NCI-H2081 (cell line): ENCODE measurements around the gene CSTF2.
"Not testable (repeated sequence)": the region's sequence is repeated elsewhere in the genome, so short reads cannot be mapped to it uniquely, and the experiment has no call there.

Experiments
- DNase-seq, 2 experiments: peaks; one replicate each; lab custom pipeline; 2025; lab: John Stamatoyannopoulos, UW

The CSTF2 gene, protein sequence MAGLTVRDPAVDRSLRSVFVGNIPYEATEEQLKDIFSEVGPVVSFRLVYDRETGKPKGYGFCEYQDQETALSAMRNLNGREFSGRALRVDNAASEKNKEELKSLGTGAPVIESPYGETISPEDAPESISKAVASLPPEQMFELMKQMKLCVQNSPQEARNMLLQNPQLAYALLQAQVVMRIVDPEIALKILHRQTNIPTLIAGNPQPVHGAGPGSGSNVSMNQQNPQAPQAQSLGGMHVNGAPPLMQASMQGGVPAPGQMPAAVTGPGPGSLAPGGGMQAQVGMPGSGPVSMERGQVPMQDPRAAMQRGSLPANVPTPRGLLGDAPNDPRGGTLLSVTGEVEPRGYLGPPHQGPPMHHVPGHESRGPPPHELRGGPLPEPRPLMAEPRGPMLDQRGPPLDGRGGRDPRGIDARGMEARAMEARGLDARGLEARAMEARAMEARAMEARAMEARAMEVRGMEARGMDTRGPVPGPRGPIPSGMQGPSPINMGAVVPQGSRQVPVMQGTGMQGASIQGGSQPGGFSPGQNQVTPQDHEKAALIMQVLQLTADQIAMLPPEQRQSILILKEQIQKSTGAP

DNA sequence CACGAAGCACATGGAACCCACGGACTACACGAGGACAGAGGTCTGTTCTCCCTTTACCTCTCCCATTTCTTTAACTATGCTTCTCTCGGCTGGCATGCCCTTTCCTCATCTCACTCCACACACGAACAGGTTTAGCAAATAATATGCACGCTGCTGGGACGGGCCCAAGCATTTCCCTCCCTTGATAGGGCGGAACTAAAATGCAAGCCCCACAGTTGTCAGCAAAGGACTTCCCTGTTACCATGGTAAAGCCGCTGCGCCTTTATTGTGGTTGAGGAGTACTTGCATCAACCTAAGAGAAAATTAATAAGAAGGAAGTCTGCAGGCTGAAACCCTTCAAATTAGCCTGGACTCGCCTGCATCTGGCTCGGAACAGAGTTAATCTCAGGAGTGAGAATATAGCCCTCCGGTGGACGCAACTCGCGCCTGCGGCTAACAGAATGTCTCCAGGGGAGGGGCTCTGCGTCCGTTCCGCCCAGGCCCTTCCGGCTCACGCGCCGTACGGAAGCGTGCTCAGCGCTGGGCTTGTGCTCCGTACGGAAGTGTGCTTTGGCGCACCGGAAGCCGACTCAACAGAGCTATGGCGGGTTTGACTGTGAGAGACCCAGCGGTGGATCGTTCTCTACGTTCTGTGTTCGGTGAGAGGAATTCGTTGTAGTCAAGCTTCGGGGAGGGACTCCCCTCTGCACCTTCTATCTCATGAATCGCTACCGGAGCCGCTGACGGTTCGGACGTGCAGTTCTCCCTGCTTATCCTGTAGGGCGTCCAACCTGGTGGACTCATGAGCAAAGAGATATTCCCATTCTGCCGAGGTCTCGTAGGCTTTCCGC, at the start of gene CSTF2:
CSTF2 (plus strand) TSS at position 555 of the 830 bp plus-strand sequence; CDS start at position 581, 26 bp downstream.
- peak; percentile 74 to 89 for DNase-seq

DNA sequence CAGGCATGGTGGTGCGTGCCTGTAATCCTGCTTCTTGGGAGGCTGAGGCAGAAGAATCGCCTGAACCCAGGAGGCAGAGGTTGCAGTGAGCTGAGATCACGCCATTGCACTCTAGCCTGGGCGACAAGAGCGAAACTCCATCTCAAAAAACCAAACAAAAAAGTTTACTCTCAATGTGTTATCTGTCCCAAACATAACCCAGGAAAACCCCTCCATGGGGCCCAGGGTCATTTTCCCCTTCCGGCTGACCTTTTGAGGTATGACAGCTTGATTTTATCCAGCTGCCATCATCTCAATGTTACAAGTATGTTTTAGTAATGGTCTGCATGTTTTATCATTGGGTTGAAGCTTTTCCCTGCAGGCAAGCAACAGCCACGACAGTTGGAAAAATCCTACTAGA, 23.8 kb upstream of the CSTF2 start:
- DNase-seq = not testable (repeated sequence)

GRCh38 chrX:100797359-100797758, 22.8 kb upstream of the CSTF2 start:
- DNase-seq = no peak

GRCh38 chrX:100798484-100799214, 21.5 kb upstream of the CSTF2 start:
- DNase-seq = no peak

DNA sequence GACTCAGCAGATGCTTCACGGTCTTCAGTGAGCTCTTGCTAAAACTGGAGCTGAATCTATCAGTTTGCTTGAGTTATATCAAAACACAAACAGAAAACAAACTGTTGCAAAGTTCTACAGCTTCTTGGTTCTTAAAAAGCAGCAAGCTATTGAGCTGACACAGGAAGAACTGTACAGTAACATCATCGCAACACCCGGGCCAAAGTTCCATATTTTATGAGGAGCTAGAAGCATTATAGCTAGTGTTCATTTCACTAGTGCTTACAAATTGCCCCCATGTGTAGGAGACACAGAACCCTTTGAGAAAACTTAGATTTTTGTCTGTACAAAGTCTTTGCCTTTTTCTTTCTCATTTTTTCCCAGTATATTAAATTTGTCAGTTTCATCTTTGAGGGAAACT, 17.3 kb upstream of the CSTF2 start:
- DNase-seq = no peak

GRCh38 chrX:100804780-100805179, 15.4 kb upstream of the CSTF2 start:
- no peak for DNase-seq

DNA sequence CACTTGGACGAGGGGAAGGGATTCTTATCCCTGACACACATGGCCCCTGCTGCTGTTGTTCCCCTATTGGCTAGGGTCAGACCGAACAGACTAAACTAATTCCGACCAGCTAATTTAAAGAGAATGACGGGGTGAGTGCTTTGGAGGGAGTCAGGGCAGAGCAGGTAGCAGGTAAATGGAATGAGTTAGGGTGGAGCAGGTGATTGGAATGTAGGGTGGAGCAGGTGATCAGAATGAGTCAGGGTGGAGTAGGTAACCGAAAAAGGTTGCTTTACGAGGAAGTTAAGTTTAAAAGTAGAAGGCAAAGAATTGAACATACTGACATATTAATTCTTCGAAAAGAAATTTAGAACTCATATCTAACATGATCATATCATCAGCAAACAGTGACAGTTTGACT, 11.9 kb upstream of the CSTF2 start:
- DNase-seq = not testable (repeated sequence)

- no peak for DNase-seq
These were observed 7.7 kb upstream of the CSTF2 start for GRCh38 chrX:100812216-100813158.

GRCh38 chrX:100817340-100817739, 2.9 kb upstream of the CSTF2 start:
- no peak for DNase-seq

DNA sequence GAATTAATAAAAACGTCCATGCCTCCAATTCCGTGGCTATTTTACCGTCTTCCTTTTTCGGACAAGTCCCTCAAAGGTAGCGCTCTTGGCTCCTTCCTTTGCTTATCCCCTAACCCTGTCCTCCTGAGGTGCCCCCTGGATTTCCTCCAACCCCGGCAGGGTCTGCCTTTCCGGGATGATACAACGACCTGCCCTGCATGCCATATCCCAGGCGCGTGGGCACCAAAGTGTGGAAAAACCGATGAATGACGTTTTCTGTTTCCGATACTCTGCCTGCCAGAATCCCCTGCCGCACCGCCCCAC, 706 bp upstream of the CSTF2 start:
- DNase-seq = no peak

DNA sequence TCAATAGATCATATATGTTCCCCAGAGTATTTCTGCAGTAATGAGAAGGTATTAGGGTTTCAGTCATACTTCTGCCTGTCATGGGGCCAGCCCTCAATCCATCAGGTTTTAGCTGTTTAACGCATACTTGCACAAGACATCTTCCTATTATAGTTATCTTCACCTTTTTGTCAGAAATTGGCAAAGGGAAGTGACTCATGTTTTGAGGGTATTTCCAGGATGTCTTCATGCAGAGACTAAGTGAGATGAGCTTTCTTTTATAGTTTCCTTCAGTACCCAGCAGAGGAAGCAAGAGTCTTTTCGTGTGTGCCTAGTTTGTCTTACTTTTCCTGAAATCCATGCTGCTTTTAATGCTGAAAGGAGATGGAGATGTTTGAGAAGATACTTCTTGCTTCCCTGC, 9.5 kb downstream of the CSTF2 start:
- no peak for DNase-seq

DNA sequence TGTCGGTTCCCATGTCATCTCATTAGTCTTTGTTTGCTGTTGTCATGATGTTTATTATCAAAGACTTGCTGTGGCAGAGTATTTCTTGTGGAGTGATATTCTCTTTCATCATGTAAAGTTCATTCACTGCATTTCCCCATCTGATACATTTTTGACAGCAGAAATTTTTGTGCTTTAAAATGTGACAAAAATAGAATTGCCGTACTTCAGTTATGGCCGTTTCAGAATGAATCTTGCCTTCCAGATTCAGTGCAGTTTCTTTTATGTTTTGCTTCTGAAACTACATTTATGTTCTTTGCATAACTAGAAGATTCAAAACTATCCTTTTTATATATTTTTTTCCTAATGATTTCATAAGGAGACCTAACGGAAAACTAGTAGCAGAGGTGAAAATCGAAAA, 10.0 kb downstream of the CSTF2 start:
- DNase-seq = no peak

- no peak for DNase-seq
These were observed 10.4 kb downstream of the CSTF2 start for GRCh38 chrX:100830547-100830946.

DNA sequence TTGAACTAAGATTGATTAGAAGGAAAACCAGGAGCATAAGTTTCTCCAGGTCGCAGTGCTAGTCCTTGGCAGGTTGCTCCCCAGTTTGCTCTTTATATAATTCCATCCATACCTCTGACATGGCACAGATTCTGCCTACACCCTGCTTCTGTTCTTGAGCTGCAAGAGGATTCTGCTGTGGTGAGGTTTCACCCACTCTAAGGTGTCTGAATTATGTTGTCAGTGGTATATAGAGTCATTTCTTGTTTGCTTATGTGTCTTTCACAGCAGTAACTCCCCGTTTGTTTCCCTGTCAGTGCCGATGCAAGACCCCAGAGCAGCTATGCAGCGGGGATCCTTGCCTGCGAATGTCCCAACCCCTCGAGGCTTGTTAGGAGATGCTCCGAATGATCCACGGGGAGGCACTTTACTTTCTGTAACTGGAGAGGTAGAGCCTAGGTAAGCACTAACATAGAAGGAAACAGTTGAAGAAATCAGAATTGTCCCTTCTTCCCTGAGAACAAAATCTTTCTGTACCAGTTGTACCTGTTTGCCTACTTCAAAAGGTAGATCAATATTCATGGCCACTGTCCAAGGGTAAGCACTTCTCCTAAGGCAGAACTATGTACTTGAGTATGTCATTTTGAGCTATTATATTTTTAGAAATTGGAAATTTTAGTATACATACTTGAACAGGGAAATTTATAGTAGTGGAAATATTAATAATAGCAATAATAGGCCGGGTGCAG, 11.2 kb downstream of the CSTF2 start:
- DNase-seq = no peak

- DNase-seq = no peak
These were observed 30.1 kb downstream of the CSTF2 start for GRCh38 chrX:100850317-100850716.

GRCh38 chrX:100852810-100853209, 32.6 kb downstream of the CSTF2 start:
- no peak for DNase-seq

DNA sequence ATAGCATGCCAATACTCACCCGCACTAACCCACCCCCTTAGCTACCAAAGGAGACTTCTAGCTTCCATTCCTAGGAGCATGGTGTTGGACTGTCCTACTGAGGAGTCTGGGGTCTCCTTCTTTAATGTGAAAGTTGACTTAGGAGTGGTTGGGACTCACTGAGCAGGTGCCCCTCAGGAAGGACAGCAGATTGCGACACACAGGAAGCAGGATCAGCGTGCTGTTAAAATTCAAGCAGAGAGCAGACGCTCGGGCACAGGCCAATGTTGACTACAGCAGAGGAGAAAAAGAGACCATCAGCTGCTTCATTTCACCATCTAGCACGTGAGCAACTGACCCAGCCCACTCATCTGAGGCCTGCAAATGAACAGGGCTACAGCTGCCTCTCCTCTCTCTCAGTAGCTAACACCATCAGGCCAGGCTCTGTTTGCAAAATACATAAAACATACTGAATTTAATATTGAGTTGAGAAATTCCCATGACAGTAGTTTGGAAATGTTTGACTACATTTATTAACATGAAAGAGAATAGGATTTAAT, 43.2 kb downstream of the CSTF2 start:
- no peak for DNase-seq

DNA sequence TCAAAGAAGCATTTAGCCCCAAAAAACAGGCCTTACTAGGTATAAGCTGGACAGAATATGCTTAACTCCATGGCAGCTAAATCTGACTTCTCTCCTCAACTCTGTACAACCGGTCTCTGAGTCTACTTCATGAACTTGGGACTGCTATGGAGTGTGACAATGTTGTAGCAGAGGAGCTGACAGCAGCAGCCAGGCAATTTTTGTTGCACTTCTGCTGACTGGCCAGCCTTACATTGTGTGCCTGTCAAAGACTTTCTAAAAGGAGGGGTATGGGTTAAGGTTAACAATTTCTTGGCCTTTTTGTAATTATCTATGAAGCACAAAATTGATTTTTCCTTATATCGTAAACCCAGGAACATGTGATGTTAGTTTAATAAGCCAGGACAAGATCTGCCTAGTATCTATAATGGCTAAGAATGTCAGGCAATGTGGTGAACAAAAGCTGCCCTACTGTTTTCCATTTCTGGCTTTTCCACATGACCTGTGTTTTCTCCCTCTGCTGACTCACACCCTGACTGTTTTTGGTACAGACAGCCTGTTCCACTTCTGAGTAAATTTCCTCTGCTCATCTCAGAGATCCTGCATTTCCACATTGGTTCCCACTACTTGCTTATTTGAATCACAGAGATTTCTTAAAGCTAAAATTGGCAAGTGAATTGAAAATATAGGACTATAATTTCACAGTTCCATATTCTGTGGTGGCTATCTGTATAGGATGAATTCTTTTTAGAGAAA, 44.6 kb downstream of the CSTF2 start:
- DNase-seq = no peak

DNA sequence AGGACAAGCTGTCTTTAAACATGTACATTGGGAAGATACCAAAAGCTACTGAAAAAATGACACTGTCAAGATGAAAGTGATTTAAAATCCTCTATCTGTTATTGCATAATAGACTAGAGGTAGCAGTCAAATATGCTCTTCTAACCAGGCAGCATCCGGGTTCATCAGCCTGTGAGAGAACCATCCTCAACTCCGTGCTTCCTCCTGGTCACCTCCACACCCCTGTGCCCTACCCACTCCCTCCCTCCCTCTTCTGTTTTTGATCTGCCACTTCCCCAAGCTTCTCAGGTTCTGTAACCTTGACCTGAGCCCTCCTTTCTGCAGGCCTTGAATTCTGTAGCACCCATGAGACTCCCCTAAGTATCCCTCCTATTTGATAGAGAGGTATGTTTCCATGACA, 48.1 kb downstream of the CSTF2 start:
- DNase-seq = no peak

DNA sequence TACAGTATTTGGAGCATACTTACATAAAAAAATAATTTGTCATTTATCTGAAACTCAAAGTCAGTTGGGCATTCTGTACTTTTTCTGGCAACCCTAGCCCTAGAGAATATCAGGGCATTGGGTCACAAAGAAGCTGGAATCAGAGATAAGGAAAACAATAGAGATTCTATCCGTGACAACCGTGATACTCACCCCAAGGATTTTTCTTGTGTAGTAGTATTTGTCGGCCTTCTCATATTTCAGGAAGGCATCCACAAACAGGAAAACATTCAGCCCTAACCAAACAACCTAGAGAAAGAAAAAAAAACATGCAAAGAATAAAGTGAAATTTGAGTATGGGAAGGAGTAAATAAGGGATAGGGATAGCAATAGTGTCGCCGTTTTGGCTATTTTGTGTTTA, 50.3 kb downstream of the CSTF2 start:
- DNase-seq = no peak
